IMR-90 (cell line): Measurements from ENCODE around the gene ARL6IP5. TPM values are rescaled to one million over a fixed set of nuclear protein-coding genes. Genes with fewer than 3 reads are reported as not detected.

Source experiments
- ATAC-seq: fragments of 200-7000 bp; cut with Tn5 transposase; 2 replicates; pipeline ENCODE4 v1.9.1; 2020; ENCODE audit warnings: low read depth, mild to moderate bottlenecking, moderate library complexity
- BruUV-seq: library from RNA; stranded (reverse); fragments of 400-500 nt; replicated peaks from 2 replicates; lab custom pipeline; 2021; lab: Mats Ljungman, UMichigan
- CTCF ChIA-PET: fragments of 300-600 bp; formaldehyde crosslinking; extraction: SDS; loops from one replicate; lab custom pipeline; 2021; ENCODE audit warnings: antibody characterized with exemption; lab: Yijun Ruan, JAX
- POLR2A ChIA-PET: fragments of 300-600 bp; sonication (Branson Sonifier 250); formaldehyde crosslinking; loops from one replicate; lab custom pipeline; 2022; ENCODE audit warnings: antibody characterized with exemption; ENCODE audit not compliant: unreplicated experiment; lab: Charles Lee
- DNase-seq: peaks from one replicate; pipeline ENCODE4 v3.0.0; 2013
- H2AFZ ChIP-seq: replicated peaks from 2 replicates; pipeline ENCODE3; 2013; ENCODE audit warnings: low read length, mild to moderate bottlenecking; ENCODE audit not compliant: poor library complexity
- H2AK5ac ChIP-seq: 2 replicates; pipeline ENCODE4 v1.6.1; 2013; ENCODE audit warnings: low read depth, low read length, inconsistent platforms
- H2AK9ac ChIP-seq: replicated peaks from 2 replicates; pipeline ENCODE3; 2013; ENCODE audit warnings: mild to moderate bottlenecking, low read depth, low read length, moderate library complexity; ENCODE audit not compliant: poor library complexity
- H2BK120ac ChIP-seq: 2 replicates; pipeline ENCODE4 v1.6.1; 2013; ENCODE audit warnings: low read depth, low read length, inconsistent platforms
- H2BK15ac ChIP-seq: 3 replicates; pipeline ENCODE4 v1.6.1; 2013; ENCODE audit warnings: low read depth, low read length, inconsistent platforms
- H2BK20ac ChIP-seq: 2 replicates; pipeline ENCODE4 v1.6.1; 2013; ENCODE audit warnings: low read depth, mild to moderate bottlenecking, inconsistent platforms, low read length, moderate library complexity
- H2BK5ac ChIP-seq: 2 replicates; pipeline ENCODE4 v1.6.1; 2013; ENCODE audit warnings: mild to moderate bottlenecking, low read depth, low read length, inconsistent platforms; ENCODE audit not compliant: poor library complexity, severe bottlenecking
- H3K14ac ChIP-seq: replicated peaks from 2 replicates; pipeline ENCODE4 v1.6.1; 2013; ENCODE audit warnings: low read depth, low read length, inconsistent platforms
- H3K18ac ChIP-seq: 2 replicates; pipeline ENCODE4 v1.6.1; 2013; ENCODE audit warnings: low read depth, low read length, control low read depth
- H3K23ac ChIP-seq: 2 replicates; pipeline ENCODE4 v1.6.1; 2013; ENCODE audit warnings: low read depth, low read length, inconsistent platforms
- H3K27ac ChIP-seq: 2 replicates; pipeline ENCODE4 v1.5.1; 2013; ENCODE audit warnings: mild to moderate bottlenecking, control low read depth, low read length; ENCODE audit not compliant: insufficient read depth
- H3K27me3 ChIP-seq: 2 replicates; pipeline ENCODE4 v1.6.1; 2013; ENCODE audit warnings: low read length; ENCODE audit not compliant: control insufficient read depth, insufficient read depth
- H3K36me3 ChIP-seq: 2 replicates; pipeline ENCODE4 v1.6.1; 2013; ENCODE audit warnings: low read length, mixed read lengths; ENCODE audit not compliant: control insufficient read depth, insufficient read depth
- H3K4ac ChIP-seq: 2 replicates; pipeline ENCODE4 v1.6.1; 2013; ENCODE audit warnings: low read depth, low read length, inconsistent platforms
- H3K4me1 ChIP-seq: 2 replicates; pipeline ENCODE4 v1.6.1; 2013; ENCODE audit warnings: low read length, mixed read lengths; ENCODE audit not compliant: control insufficient read depth, insufficient read depth
- H3K4me2 ChIP-seq: 2 replicates; pipeline ENCODE4 v1.6.1; 2013; ENCODE audit warnings: low read depth, mild to moderate bottlenecking, control low read depth, low read length, moderate library complexity
- H3K4me3 ChIP-seq: 2 replicates; pipeline ENCODE4 v1.5.1; 2013; ENCODE audit warnings: low read depth, mild to moderate bottlenecking, control low read depth, low read length, moderate library complexity; ENCODE audit not compliant: insufficient read depth
- H3K56ac ChIP-seq: 2 replicates; pipeline ENCODE4 v1.6.1; 2013; ENCODE audit warnings: low read length, inconsistent platforms; ENCODE audit not compliant: insufficient read depth; ENCODE audit errors: extremely low read depth
- H3K79me1 ChIP-seq, 2 experiments: 2 replicates each; pipeline ENCODE4 v1.6.1; 2013; ENCODE audit warnings: low read length in 2 of 2, inconsistent platforms in 1 of 2, low read depth in 1 of 2
- H3K9ac ChIP-seq: 2 replicates; pipeline ENCODE4 v1.6.1; 2013; ENCODE audit warnings: low read depth, low read length, control low read depth
- H3K9me1 ChIP-seq: 2 replicates; pipeline ENCODE4 v1.6.1; 2013; ENCODE audit warnings: low read length, inconsistent platforms; ENCODE audit not compliant: insufficient read depth
- H3K9me3 ChIP-seq: 2 replicates; pipeline ENCODE4 v1.6.1; 2013; ENCODE audit warnings: low read length; ENCODE audit not compliant: control insufficient read depth, insufficient read depth
- H4K20me1 ChIP-seq: 2 replicates; pipeline ENCODE4 v1.6.1; 2013; ENCODE audit warnings: low read length, inconsistent platforms; ENCODE audit not compliant: insufficient read depth
- H4K5ac ChIP-seq: 2 replicates; pipeline ENCODE4 v1.6.1; 2013; ENCODE audit warnings: mild to moderate bottlenecking, low read depth, low read length, control low read depth
- H4K8ac ChIP-seq, 2 experiments: 2 replicates each; pipeline ENCODE4 v1.6.1; 2013; ENCODE audit warnings: low read depth in 2 of 2, low read length in 2 of 2, control low read depth in 1 of 2, inconsistent platforms in 1 of 2
- H4K91ac ChIP-seq: 2 replicates; pipeline ENCODE4 v1.6.1; 2013; ENCODE audit warnings: low read depth, low read length, inconsistent platforms; ENCODE audit not compliant: insufficient read depth
- CEBPB ChIP-seq: IDR thresholded peaks from 2 replicates; pipeline ENCODE4 v1.6.1; 2012; ENCODE audit warnings: low read depth, low read length, improper control_type of control experiment
- CHD1 ChIP-seq: IDR thresholded peaks from 2 replicates; pipeline ENCODE4 v1.6.1; 2012; ENCODE audit warnings: low read depth, low read length, improper control_type of control experiment
- ELK1 ChIP-seq: fragments of 150-350 bp; IDR thresholded peaks from 2 replicates; pipeline ENCODE4 v1.6.1; 2016; ENCODE audit warnings: low read depth, mild to moderate bottlenecking, low read length, moderate library complexity, borderline replicate concordance
- FOS ChIP-seq: fragments of 150-350 bp; IDR thresholded peaks from 2 replicates; pipeline ENCODE4 v1.6.1; 2016; ENCODE audit warnings: low read depth, low read length
- MAFK ChIP-seq: IDR thresholded peaks from 2 replicates; pipeline ENCODE4 v1.6.1; 2012; ENCODE audit warnings: low read depth, low read length, improper control_type of control experiment
- NFE2L2 ChIP-seq: fragments of 150-350 bp; IDR thresholded peaks from 2 replicates; pipeline ENCODE4 v1.6.1; 2016; ENCODE audit warnings: low read depth, mild to moderate bottlenecking, low read length
- POLR2A ChIP-seq: IDR thresholded peaks from 2 replicates; pipeline ENCODE4 v1.6.1; 2012; ENCODE audit warnings: mild to moderate bottlenecking, low read depth, low read length
- RCOR1 ChIP-seq: IDR thresholded peaks from 2 replicates; pipeline ENCODE4 v1.6.1; 2012; ENCODE audit warnings: mild to moderate bottlenecking, low read length, improper control_type of control experiment; ENCODE audit not compliant: insufficient replicate concordance
- WGBS, 2 experiments: methylation state at CpG; one replicate each; pipeline versions ENCODE4 v1.1.5 to v1.1.7; 2013; ENCODE audit warnings: missing lambda C conversion rate in 2 of 2; ENCODE audit not compliant: insufficient read length in 1 of 2; ENCODE audit errors: extremely low coverage in 2 of 2; 5-methylcytosine and 5-hydroxymethylcytosine counted together
- dilution Hi-C: fragments of 300-500 bp; cut with HindIII; formaldehyde crosslinking; loops from one replicate; pipeline ENCODE4 v1.14.3; 2018; ENCODE audit warnings: low sequenced_read_pairs; ENCODE audit not compliant: unreplicated experiment
- in situ Hi-C: fragments of 300-500 bp; cut with MboI; formaldehyde crosslinking; loops from 3 replicates; pipeline ENCODE4 v1.14.3; 2019; ENCODE audit warnings: low sequenced_read_pairs, inconsistent platforms, mixed read lengths
- intact Hi-C: fragments of 100-400 bp; cut with micrococcal nuclease; formaldehyde crosslinking; loops from 2 replicates; pipeline ENCODE4 v1.10.0; 2022
- polyA plus RNA-seq, 3 experiments: library from polyadenylated mRNA; depleted of rRNA; stranded (reverse); fragments of >200 nt; gene quantifications; 2 replicates each; pipeline ENCODE4 v1.2.3, GENCODE V29; 2012; ENCODE audit warnings: low replicate concordance in 1 of 3
- total RNA-seq: library from RNA; depleted of rRNA; stranded (reverse); fragments of >200 nt; gene quantifications from 2 replicates; pipeline ENCODE4 v1.2.3, GENCODE V29; 2012

Gene ARL6IP5
- total and polyA plus RNA-seq, 2 of the 4 experiments (the other 2 are of a cell fraction), result 76.4 to 98.8 TPM

DNA sequence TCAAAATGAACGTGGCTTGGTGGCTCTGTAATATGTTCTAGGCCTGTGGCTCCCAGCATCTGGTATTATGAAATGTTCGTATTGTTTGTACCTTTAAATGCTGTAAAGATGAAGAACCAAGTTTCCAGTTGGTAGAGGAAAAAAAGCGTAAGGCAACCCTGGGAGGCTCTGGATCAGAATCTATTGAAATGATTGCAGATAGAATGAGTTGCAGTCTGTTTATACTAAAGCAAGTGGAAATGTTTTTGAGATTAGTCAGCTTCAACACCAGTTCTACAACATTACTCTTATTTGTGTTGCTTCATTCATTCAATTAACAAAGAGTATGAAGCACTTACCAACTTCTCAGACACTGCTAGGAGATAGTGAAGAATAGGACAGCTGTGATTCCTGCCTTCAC is 5.3 kb downstream of the ARL6IP5 start:
- peak overlapping the region; percentile 83 for H3K4me2 ChIP-seq
- POLR2A ChIA-PET, result no interaction called here
- CTCF ChIA-PET, result no interaction called here
- peak overlapping the region; percentile 7; the same call in 1 of the 2 replicates for H3K56ac ChIP-seq
- in situ Hi-C loops, result no loop called here
- peaks cover 4% of the 10 kb centered on the region for H3K36me3 ChIP-seq
- H3K4ac ChIP-seq, result peak overlapping the region; percentile 77; the same call in 1 of the 2 replicates
- H3K9me3 ChIP-seq, result no peaks in the 10 kb centered on the region
- intact Hi-C loops, result no loop called here
- no peak overlapping the region for H3K23ac ChIP-seq
- H3K4me3 ChIP-seq, result no peak overlapping the region
- peak overlapping the region; percentile 85; the same call in 1 of the 2 replicates for H3K18ac ChIP-seq
- no peak overlapping the region for H3K9ac ChIP-seq
- peaks cover 19% of the 10 kb centered on the region for H3K4me1 ChIP-seq
- dilution Hi-C loops, result no loop called here
- no peak overlapping the region for H4K91ac ChIP-seq
- H2BK20ac ChIP-seq, result no peak overlapping the region
- no peak overlapping the region for H2BK120ac ChIP-seq
- H3K27ac ChIP-seq, result peak overlapping the region; percentile 75; the same call in 1 of the 2 replicates
- H2BK5ac ChIP-seq, result peak overlapping the region; percentile 79
- WGBS, 2 experiments, result 40% methylated on average over 1 of the region's 3 CpGs; no CpG with 5 or more reads in 1 of the 2 experiments
- no peak overlapping the region for H4K5ac ChIP-seq
- TF ChIP-seq NFE2L2 (no peak), ELK1 (no peak), POLR2A (no peak), MAFK (no peak), CEBPB (peak; percentile 72), RCOR1 (peak; percentile 32), FOS (0 out of 2 replicates have a peak, but pooled peaks have one; percentile 17), CHD1 (no peak)
- no peaks in the 10 kb centered on the region for H3K27me3 ChIP-seq
- H4K20me1 ChIP-seq, result peaks cover 50% of the 10 kb centered on the region; the same call in 1 of the 2 replicates
- peaks cover 23 to 75% of the 10 kb centered on the region in 2 experiments for H3K79me1 ChIP-seq
- ATAC-seq (peak; percentile 38), DNase-seq (peak; percentile 84)
- H2BK15ac ChIP-seq, result no peak overlapping the region
- BruUV-seq, result no TSS peak
- peaks cover 28% of the 10 kb centered on the region for H3K9me1 ChIP-seq
- H2AK9ac ChIP-seq, result no peak overlapping the region
- H2AK5ac ChIP-seq, result no peak overlapping the region
- H4K8ac ChIP-seq, result 0 out of 4 replicates have a peak overlapping the region, but pooled peaks of 1 of the 2 experiments have one; percentile 13
- H2AFZ ChIP-seq, result no peak overlapping the region
- no peak overlapping the region; the same call in 1 of the 2 replicates for H3K14ac ChIP-seq
